Endothelial cell (in vitro differentiated cells): Measurements from ENCODE around the gene ESR1. TPM values are rescaled to one million over a fixed set of nuclear protein-coding genes. Genes with fewer than 3 reads are reported as not detected.

Experiments used
- DNase-seq: peaks from one replicate; pipeline ENCODE4 v3.0.0; 2021; ENCODE audit warnings: low spot score
- H3K27ac Mint-ChIP-seq: one replicate; pipeline ENCODE4 v1.8.0; 2021; ENCODE audit warnings: mixed read lengths, inconsistent platforms; ENCODE audit not compliant: unreplicated experiment
- H3K27me3 Mint-ChIP-seq: one replicate; pipeline ENCODE4 v1.8.0; 2021; ENCODE audit warnings: mild to moderate bottlenecking, moderate library complexity, mixed read lengths, inconsistent platforms; ENCODE audit not compliant: unreplicated experiment
- H3K36me3 Mint-ChIP-seq: one replicate; pipeline ENCODE4 v1.8.0; 2021; ENCODE audit warnings: mild to moderate bottlenecking, low read depth, mixed read lengths, inconsistent platforms; ENCODE audit not compliant: unreplicated experiment
- H3K4me1 Mint-ChIP-seq: one replicate; pipeline ENCODE4 v1.8.0; 2021; ENCODE audit warnings: mild to moderate bottlenecking, mixed read lengths, inconsistent platforms; ENCODE audit not compliant: unreplicated experiment
- H3K4me3 Mint-ChIP-seq: one replicate; pipeline ENCODE4 v1.8.0; 2021; ENCODE audit warnings: mild to moderate bottlenecking, mixed read lengths, inconsistent platforms; ENCODE audit not compliant: unreplicated experiment
- H3K9me3 Mint-ChIP-seq: one replicate; pipeline ENCODE4 v1.8.0; 2021; ENCODE audit warnings: mixed read lengths, inconsistent platforms; ENCODE audit not compliant: unreplicated experiment
- CTCF ChIP-seq: fragments of 200-600 bp; sonication (generic); IDR thresholded peaks from one replicate; pipeline ENCODE4 v1.5.0; 2021; ENCODE audit warnings: antibody characterized with exemption; ENCODE audit not compliant: unreplicated experiment
- total RNA-seq: library from RNA; stranded (reverse); fragmentation: NEBNext Ultra II Directional; extraction: Animal tissue kit (Norgen Biotek cat#: 25700); gene quantifications from one replicate; pipeline ENCODE4 v1.2.1, GENCODE V29; 2021; ENCODE audit not compliant: unreplicated experiment

ESR1 gene
- total RNA-seq, 1 donor from 2014 or later = 0.05 TPM

DNA sequence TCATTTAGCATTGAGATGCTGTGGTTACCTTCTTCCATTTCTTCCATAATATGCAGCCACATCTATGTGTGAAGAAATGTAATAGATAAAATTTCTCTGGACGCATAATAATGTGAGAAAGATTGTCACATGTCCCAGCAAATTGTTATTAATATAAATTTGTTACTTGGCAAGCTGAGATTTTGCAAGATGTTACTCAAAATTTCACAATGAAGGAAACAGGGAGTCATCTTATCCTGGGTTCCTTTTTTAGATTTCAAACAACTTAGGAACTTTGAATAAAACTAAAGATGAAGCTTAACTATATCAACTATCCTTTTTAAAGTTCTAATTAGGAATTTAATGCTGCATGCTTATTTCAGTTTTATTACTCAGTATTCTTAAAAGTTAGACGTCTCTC is 3.6 kb downstream of the ESR1 start:
- Mint-ChIP-seq H3K4me1 (peaks cover 15% of the 10 kb centered on the region), H3K27ac (no peak overlapping the region), H3K4me3 (no peak overlapping the region), H3K27me3 (peaks cover 22% of the 10 kb centered on the region), H3K36me3 (peaks cover 5% of the 10 kb centered on the region), H3K9me3 (no peaks in the 10 kb centered on the region)
- TF ChIP-seq CTCF = no peak
- DNase-seq = no peak

- TF ChIP-seq CTCF = no peak
- Mint-ChIP-seq H3K27ac (no peak overlapping the region), H3K27me3 (peaks cover 8% of the 10 kb centered on the region)
These were observed 6.4 kb downstream of the ESR1 start for GRCh38 chr6:151813858-151814257.

GRCh38 chr6:151814614-151815013 is 7.1 kb downstream of the ESR1 start:
- DNase-seq = no peak
- Mint-ChIP-seq H3K9me3 (no peaks in the 10 kb centered on the region), H3K36me3 (no peaks in the 10 kb centered on the region), H3K27me3 (peaks cover 2% of the 10 kb centered on the region), H3K27ac (no peak overlapping the region), H3K4me3 (no peak overlapping the region), H3K4me1 (no peaks in the 10 kb centered on the region)
- TF ChIP-seq CTCF = no peak

More at GRCh38 chr6:151813858-151814257, 6.4 kb downstream of the ESR1 start:
- Mint-ChIP-seq H3K4me3 (no peak overlapping the region), H3K9me3 (no peaks in the 10 kb centered on the region), H3K4me1 (peaks cover 5% of the 10 kb centered on the region), H3K36me3 (peaks cover under 1% of the 10 kb centered on the region)
- DNase-seq = no peak

GRCh38 chr6:151822252-151823111 is 15.0 kb downstream of the ESR1 start:
- Mint-ChIP-seq H3K4me3 (no peak overlapping the region), H3K9me3 (no peaks in the 10 kb centered on the region), H3K4me1 (no peaks in the 10 kb centered on the region), H3K36me3 (no peaks in the 10 kb centered on the region), H3K27me3 (peaks cover 2% of the 10 kb centered on the region), H3K27ac (no peak overlapping the region)
- no peak for TF ChIP-seq CTCF
- DNase-seq = no peak

DNA sequence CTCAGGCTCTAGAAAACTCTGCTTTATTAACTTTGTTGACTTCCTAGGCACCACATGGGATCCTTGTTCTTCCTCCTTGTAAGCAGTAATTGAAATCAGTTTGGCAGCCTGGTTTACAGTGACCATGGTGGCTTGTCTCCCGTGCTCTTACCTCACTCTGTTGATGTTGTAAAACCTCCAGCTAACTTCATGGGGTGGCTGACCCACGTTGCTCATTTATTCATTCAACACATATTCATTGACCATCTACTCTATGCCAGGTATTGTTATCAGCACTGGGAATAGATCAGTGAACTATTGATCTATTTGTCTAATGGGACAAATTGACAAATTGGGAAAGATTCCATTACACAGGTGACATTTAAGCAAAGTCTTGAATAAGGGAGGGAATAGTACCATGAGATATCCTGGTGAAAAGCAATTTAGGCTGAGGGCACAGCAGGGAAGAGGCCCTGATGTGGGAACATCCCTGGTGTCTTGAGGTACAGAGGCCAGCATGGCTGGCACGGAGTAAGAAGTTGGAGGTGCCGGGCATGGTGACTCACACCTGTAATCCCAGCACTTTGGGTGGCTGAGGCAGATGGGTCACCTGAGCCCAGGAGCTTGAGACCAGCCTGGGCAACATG is 19.1 kb downstream of the ESR1 start:
- Mint-ChIP-seq H3K27ac (no peak overlapping the region), H3K4me3 (no peak overlapping the region), H3K9me3 (no peaks in the 10 kb centered on the region), H3K27me3 (peaks cover 3% of the 10 kb centered on the region), H3K36me3 (no peaks in the 10 kb centered on the region), H3K4me1 (no peaks in the 10 kb centered on the region)
- DNase-seq = no peak
- TF ChIP-seq CTCF = no peak
